HG03460 (cell line): ENCODE results near the gene TERT.
"Not testable (repeated sequence)": the region's sequence is repeated elsewhere in the genome, so short reads cannot be mapped to it uniquely, and the experiment has no call there.

Source experiments
- ATAC-seq: cut with Tn5 transposase; IDR thresholded peaks from one replicate; pipeline ENCODE4 v1.9.1; 2021; ENCODE audit not compliant: unreplicated experiment

Gene TERT

GRCh38 chr5:1331861-1332405 lies 37.1 kb upstream of the TERT start:
- no peak for ATAC-seq

GRCh38 chr5:1330847-1331831 lies 36.3 kb upstream of the TERT start:
- ATAC-seq, result no peak

GRCh38 chr5:1330146-1330846 lies 35.4 kb upstream of the TERT start:
- no peak for ATAC-seq

GRCh38 chr5:1329111-1329579 lies 34.3 kb upstream of the TERT start:
- no peak for ATAC-seq

GRCh38 chr5:1328237-1329110 lies 33.6 kb upstream of the TERT start:
- ATAC-seq, result not testable (repeated sequence)

GRCh38 chr5:1326901-1327756 lies 32.3 kb upstream of the TERT start:
- ATAC-seq, result not testable (repeated sequence)

GRCh38 chr5:1326532-1326875 lies 31.6 kb upstream of the TERT start:
- ATAC-seq, result not testable (repeated sequence)

- ATAC-seq, result no peak
These were observed 31.1 kb upstream of the TERT start for GRCh38 chr5:1325870-1326531.

- no peak for ATAC-seq
These were observed 30.4 kb upstream of the TERT start for GRCh38 chr5:1325191-1325741.

- no peak for ATAC-seq
These were observed 29.9 kb upstream of the TERT start for GRCh38 chr5:1324719-1325190.

- ATAC-seq, result no peak
These were observed 29.4 kb upstream of the TERT start for GRCh38 chr5:1324301-1324700.

GRCh38 chr5:1323803-1324173 lies 28.9 kb upstream of the TERT start:
- ATAC-seq, result no peak

- no peak for ATAC-seq
These were observed 28.3 kb upstream of the TERT start for GRCh38 chr5:1322955-1323802.

GRCh38 chr5:1322036-1322900 lies 27.4 kb upstream of the TERT start:
- no peak for ATAC-seq

GRCh38 chr5:1321576-1321975 lies 26.7 kb upstream of the TERT start:
- no peak for ATAC-seq

GRCh38 chr5:1320436-1321344 lies 25.8 kb upstream of the TERT start:
- no peak for ATAC-seq
